ENCODE measurements around the gene SH3PXD2B. TPM values are rescaled to one million over a fixed set of nuclear protein-coding genes. Genes with fewer than 3 reads are reported as not detected.

SH3PXD2B gene
- total RNA-seq, 4 donors from 2014 or later, result 13.7 to 27.1 (median 21.1) TPM

- intact Hi-C loops (cut with DNase I), result no loop called here
- Histone ChIP-seq H3K4me1 (peaks cover 44 to 59% of the 10 kb centered on the region in 2 donors), H3K4me3 (replicated peaks in 1 of 3) (no peak overlapping the region), H3K9me3 (no peaks in the 10 kb centered on the region), H3K36me3 (no peaks in the 10 kb centered on the region), H3K27me3 (no peaks in the 10 kb centered on the region), H3K27ac (peak overlapping the region in 2 of 3 donors; percentile 45 to 59)
- DNase-seq, result no peak
- TF ChIP-seq POLR2A (IDR thresholded peaks at IDR 0.05), result no peak
- TF ChIP-seq CTCF (IDR thresholded peaks at IDR 0.05), result no peak
- 82 to 84% methylated on average over 4 of the region's 4 CpGs for WGBS, 2 donors
Measured at GRCh38 chr5:172413601-172414171, 40.6 kb downstream of the SH3PXD2B start.

- WGBS, 2 donors, result 71 to 72% methylated on average over 13 of the region's 13 CpGs
- Histone ChIP-seq H3K4me3 (replicated peaks in 1 of 3) (no peak overlapping the region), H3K36me3 (no peaks in the 10 kb centered on the region), H3K4me1 (peaks cover 35 to 50% of the 10 kb centered on the region in 2 donors), H3K27me3 (no peaks in the 10 kb centered on the region), H3K9me3 (no peaks in the 10 kb centered on the region), H3K27ac (peak overlapping the region in 2 of 3 donors; percentile 56 to 84)
- DNase-seq, result peak; percentile 51 to 56
- TF ChIP-seq POLR2A (IDR thresholded peaks at IDR 0.05) (no peak), CTCF (IDR thresholded peaks at IDR 0.05) (no peak)
- intact Hi-C loops (cut with DNase I), result no loop called here
Measured at GRCh38 chr5:172412724-172413286, 41.5 kb downstream of the SH3PXD2B start.

GRCh38 chr5:172411484-172412072 lies 42.7 kb downstream of the SH3PXD2B start:
- intact Hi-C loops (cut with DNase I), result no loop called here
- peak overlapping the region; percentile 30 to 84 (median 56) for H3K27ac ChIP-seq
- peaks cover 31 to 45% of the 10 kb centered on the region in 2 donors for H3K4me1 ChIP-seq
- TF ChIP-seq CTCF (IDR thresholded peaks at IDR 0.05) (no peak), POLR2A (IDR thresholded peaks at IDR 0.05) (no peak)
- H3K27me3 ChIP-seq, result no peaks in the 10 kb centered on the region
- no peak for DNase-seq
- 69 to 83% methylated on average over 7 of the region's 7 CpGs for WGBS, 2 donors
- no peak overlapping the region for H3K4me3 ChIP-seq (replicated peaks in 1 of 3)
- H3K9me3 ChIP-seq, result no peaks in the 10 kb centered on the region
- H3K36me3 ChIP-seq, result no peaks in the 10 kb centered on the region

GRCh38 chr5:172410662-172411483 lies 43.5 kb downstream of the SH3PXD2B start:
- no peak for TF ChIP-seq POLR2A (IDR thresholded peaks at IDR 0.05)
- TF ChIP-seq CTCF (IDR thresholded peaks at IDR 0.05), result no peak
- no peaks in the 10 kb centered on the region for H3K36me3 ChIP-seq
- whole genome bisulfite sequencing, 2 donors, result 73 to 77% methylated on average over 5 of the region's 5 CpGs
- peak overlapping the region in 2 of 3 donors; percentile 56 to 84 for H3K27ac ChIP-seq
- H3K4me1 ChIP-seq, result peaks cover 31 to 45% of the 10 kb centered on the region in 2 donors
- intact Hi-C loops (cut with DNase I), result no loop called here
- no peaks in the 10 kb centered on the region for H3K27me3 ChIP-seq
- H3K4me3 ChIP-seq (replicated peaks in 1 of 3), result no peak overlapping the region
- no peak for DNase-seq
- H3K9me3 ChIP-seq, result no peaks in the 10 kb centered on the region

All from thyroid gland (tissue), 4 donors.